Hematopoietic multipotent progenitor cell (in vitro differentiated cells): ENCODE data around the gene BLOC1S4. TPM values are rescaled to one million over a fixed set of nuclear protein-coding genes. Genes with fewer than 3 reads are reported as not detected.

ENCODE experiments used
- DNase-seq, 3 donors: peaks; one replicate each; pipeline ENCODE4 v3.0.0-alpha.2; 2011 to 2015; ENCODE audit warnings: low read depth in 2 of 3, low spot score in 2 of 3
- total RNA-seq: library from RNA; depleted of rRNA; stranded (reverse); fragments of >200 nt; gene quantifications from one replicate; pipeline ENCODE4 v1.2.3, GENCODE V29; 2012

Gene BLOC1S4
- total RNA-seq, 1 donor, result 22.9 TPM

DNA sequence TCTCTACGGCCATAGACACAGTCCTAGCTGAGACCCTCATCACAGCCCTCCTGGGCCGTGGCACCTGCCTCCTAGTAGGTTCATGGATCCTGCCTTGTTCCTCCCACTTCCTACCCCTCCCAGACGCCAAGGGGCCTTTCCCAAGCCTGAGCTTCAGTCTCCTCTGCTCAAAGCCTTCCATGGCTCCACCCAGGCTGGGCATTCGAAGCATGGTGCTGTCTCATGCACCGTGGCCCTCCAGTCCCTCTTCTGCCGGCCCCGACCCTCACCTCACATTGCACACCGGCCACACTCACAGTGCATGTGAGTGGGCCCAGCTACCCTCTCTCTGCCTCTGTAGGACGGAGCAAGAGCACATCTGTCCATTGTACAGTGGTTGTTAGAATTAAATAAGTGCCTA, 44.9 kb downstream of the BLOC1S4 start:
- DNase-seq, result no peak

DNA sequence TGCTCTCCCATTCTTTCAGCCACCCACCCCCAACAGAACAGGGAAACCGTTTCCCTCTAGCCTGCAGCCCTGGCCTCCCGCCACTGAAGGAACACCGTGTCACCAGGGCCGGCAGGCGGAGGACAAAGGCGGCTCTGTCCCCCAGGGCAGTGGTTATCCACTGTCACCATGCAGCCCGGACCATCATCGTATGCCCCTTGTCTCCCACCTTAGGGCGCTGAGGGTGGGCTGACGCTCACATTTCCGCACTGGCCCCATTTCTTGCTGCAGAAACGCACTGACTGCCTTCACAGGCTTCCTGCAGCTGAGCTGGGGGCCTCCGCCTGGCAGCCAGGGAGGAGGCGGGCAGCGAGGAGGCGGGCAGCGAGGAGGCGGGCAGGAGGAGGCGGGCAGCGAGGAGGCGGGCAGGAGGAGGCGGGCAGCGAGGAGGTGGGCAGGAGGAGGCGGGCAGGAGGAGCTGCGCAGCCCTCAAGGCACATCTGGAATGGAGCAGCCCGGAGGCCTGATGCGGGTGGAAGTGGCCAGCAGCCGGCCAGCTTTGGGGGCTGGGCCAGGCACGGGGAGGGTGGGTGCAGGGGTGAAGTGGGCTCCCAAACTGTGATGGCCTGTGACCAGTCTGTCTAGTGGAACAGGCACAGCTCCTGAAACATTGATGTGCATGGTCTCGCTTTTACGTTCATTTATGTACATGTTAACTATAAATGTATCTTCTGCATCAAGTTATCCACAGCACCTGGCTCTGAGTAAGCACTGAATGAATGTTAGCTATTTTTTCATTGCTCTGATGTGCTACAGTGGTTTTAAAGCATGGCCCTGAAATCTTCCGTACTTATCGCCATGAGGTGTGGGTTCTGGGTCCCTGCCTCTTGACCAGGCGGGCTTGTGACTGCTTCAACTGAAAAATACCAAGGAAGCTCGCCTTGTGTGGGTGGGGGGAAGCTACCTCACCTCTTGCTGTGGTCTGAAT, 46.0 kb downstream of the BLOC1S4 start:
- DNase-seq, result peak in 2 of 3 donors; percentile 33 to 60

DNA sequence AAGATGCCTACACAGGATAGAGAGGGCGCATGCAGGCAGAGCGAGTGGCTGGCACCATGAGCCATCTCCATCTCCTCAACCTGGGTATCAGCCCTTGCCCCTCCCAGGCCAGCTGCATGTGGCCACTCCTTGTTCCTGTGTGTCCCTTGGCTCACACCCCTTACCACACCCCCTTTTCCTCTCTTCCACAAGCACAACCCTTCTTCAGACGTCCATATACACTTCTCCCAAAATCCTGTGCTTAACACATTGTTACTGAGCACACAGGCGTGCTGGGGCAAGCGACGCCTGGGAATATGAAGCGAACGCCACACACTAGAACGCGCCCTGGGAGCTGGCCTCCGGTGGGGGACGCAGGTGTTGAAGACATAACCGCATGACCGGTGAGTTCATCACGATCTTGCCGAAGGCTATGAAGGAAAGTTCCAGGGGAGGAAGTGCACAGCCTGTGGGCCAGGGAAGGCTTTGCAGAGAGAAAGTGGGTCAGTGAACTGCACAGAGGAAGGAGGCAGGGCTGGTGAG, 47.4 kb downstream of the BLOC1S4 start:
- DNase-seq, result no peak

DNA sequence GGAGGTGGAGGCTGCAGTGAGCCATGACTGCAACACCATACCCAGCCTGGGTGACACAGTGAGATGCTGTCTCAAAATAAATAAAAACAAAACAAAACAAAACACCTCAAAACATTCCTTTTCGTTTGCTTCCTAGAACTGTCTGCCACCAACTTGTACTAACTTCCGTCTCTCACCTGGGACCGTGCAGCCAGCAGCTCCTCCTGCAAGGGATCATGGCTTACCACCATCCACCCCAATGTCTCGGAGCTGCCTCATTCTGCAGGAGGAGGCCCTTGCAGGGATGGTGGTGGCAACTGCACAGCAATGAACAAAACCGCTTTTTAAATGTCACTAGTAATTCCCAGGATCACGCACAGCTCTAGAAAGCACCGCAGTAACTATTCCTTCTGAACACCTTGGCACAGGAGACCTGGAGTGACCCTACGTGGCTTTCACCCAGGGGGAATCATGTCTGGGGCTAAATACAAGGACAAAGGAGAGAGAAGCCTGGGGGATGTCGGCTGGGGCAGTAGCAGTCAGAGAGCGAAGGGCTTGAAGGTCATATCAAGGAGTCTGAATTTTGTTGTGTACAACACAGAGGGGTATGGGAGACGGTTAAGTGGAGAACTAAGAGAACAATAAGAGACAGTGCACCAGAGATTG, 49.1 kb downstream of the BLOC1S4 start:
- no peak for DNase-seq

DNA sequence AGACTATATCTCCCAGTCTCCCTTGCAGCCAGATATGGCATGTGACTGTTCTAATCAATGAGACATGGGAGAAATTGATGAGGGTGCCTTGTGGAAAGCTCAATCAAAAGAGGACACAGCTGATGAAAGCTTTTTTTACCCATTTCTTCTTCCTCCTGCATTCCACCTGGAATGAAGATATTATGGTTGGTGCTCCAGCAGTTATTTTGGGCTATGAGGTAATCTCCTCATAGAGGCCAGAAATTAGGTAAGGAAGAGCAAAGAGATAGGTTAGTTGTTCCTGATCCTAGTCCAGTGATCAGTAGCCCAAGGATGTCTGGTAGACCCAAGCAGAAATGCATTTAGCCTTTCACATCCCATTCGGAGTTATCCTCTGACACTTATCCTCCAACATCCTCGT, 49.7 kb downstream of the BLOC1S4 start:
- no peak for DNase-seq

Other genes starting within 250 kb of the BLOC1S4 start
- gene PPP2R2C, start 243.6 kb upstream of the BLOC1S4 start, total RNA-seq, result under 0.01 TPM
- gene MAN2B2, start 141.0 kb upstream of the BLOC1S4 start, total RNA-seq, result 39.6 TPM
- 80.0 TPM for gene MRFAP1, start 75.5 kb upstream of the BLOC1S4 start, total RNA-seq
- gene S100P, start 22.3 kb upstream of the BLOC1S4 start, total RNA-seq, result 0.27 TPM
- 25.0 TPM for gene MRFAP1L1, start 6.3 kb upstream of the BLOC1S4 start, total RNA-seq
- 10.8 TPM for gene KIAA0232, start 66.6 kb downstream of the BLOC1S4 start, total RNA-seq
- gene TBC1D14, start 193.7 kb downstream of the BLOC1S4 start, total RNA-seq, result 46.0 TPM